SK-N-SH (cell line): ENCODE data around the gene RAB5IF. TPM values are rescaled to one million over a fixed set of nuclear protein-coding genes. Genes with fewer than 3 reads are reported as not detected.

Experiments used
- CTCF ChIA-PET: fragments of 300-600, 350-600 bp; formaldehyde crosslinking; extraction: SDS; loops from one replicate; lab custom pipeline; 2021; lab: Yijun Ruan, JAX
- POLR2A ChIA-PET: fragments of 350-600 bp; sonication (Branson Sonifier 250); formaldehyde crosslinking; extraction: SDS; loops from one replicate; lab custom pipeline; 2020; ENCODE audit warnings: antibody characterized with exemption, inconsistent platforms; lab: Yijun Ruan, JAX
- DNase-seq: peaks from one replicate; pipeline ENCODE4 v3.0.0; 2012
- H2AFZ ChIP-seq: fragments of 200-600 bp; sonication (generic); 2 replicates; pipeline ENCODE4 v1.8.1; 2016; ENCODE audit warnings: antibody characterized with exemption, mild to moderate bottlenecking, low read depth
- H3F3A ChIP-seq: fragments of 200-600 bp; sonication (generic); replicated peaks from 2 replicates; pipeline ENCODE3; 2016; ENCODE audit warnings: antibody characterized with exemption, mild to moderate bottlenecking; ENCODE audit not compliant: insufficient read depth
- H3K27ac ChIP-seq, 2 experiments: fragments of 200-500 bp in 1 of 2; fragments of 200-600 bp in 1 of 2; sonication (Bioruptor generic) in 1 of 2; sonication (generic), shearing (Covaris generic) in 1 of 2; 2 replicates each; pipeline versions ENCODE4 v1.5.1 to v1.6.1; 2014 to 2016; ENCODE audit warnings: low read depth in 2 of 2, inconsistent platforms in 1 of 2, low read length in 1 of 2, mild to moderate bottlenecking in 1 of 2, mixed read lengths in 1 of 2
- H3K27me3 ChIP-seq: fragments of 200-600 bp; sonication (generic), shearing (Covaris generic); 2 replicates; pipeline ENCODE4 v1.6.1; 2016; ENCODE audit warnings: mixed run types; ENCODE audit not compliant: insufficient read depth
- H3K36me3 ChIP-seq, 2 experiments: fragments of 200-500 bp in 1 of 2; fragments of 200-600 bp in 1 of 2; sonication (Bioruptor generic) in 1 of 2; sonication (generic) in 1 of 2; replicated peaks in 1 of 2; 2 replicates each; pipeline versions ENCODE3 to v1.5.1; 2014 to 2016; ENCODE audit warnings: low read length in 1 of 2, mild to moderate bottlenecking in 1 of 2; ENCODE audit not compliant: insufficient read depth in 2 of 2, control insufficient read depth in 1 of 2
- H3K4me1 ChIP-seq, 2 experiments: fragments of 200-500 bp in 1 of 2; fragments of 200-600 bp in 1 of 2; sonication (Bioruptor generic) in 1 of 2; sonication (generic), shearing (Covaris generic) in 1 of 2; 2 replicates each; pipeline versions ENCODE4 v1.5.1 to v1.6.1; 2014 to 2016; ENCODE audit warnings: low read depth in 1 of 2, low read length in 1 of 2, mixed run types in 1 of 2; ENCODE audit not compliant: insufficient read depth in 2 of 2, control insufficient read depth in 1 of 2
- H3K4me2 ChIP-seq: fragments of 200-600 bp; sonication (generic), shearing (Covaris generic); 2 replicates; pipeline ENCODE4 v1.6.1; 2017; ENCODE audit warnings: mixed run types
- H3K4me3 ChIP-seq, 2 experiments: fragments of 200-500 bp in 1 of 2; fragments of 200-600 bp in 1 of 2; sonication (Bioruptor generic) in 1 of 2; sonication (generic), shearing (Covaris generic) in 1 of 2; 2 replicates each; pipeline versions ENCODE4 v1.5.1 to v1.8.1; 2014 to 2016; ENCODE audit warnings: low read depth in 2 of 2, inconsistent platforms in 1 of 2, low read length in 1 of 2, mild to moderate bottlenecking in 1 of 2, mixed read lengths in 1 of 2, moderate library complexity in 1 of 2
- H3K79me2 ChIP-seq: fragments of 200-600 bp; sonication (generic); 2 replicates; pipeline ENCODE4 v1.8.1; 2017; ENCODE audit warnings: mild to moderate bottlenecking; ENCODE audit not compliant: insufficient read depth
- H3K9ac ChIP-seq: fragments of 200-600 bp; sonication (generic); 2 replicates; pipeline ENCODE4 v1.6.1; 2017; ENCODE audit warnings: mixed run types
- H3K9me2 ChIP-seq: fragments of 200-600 bp; sonication (generic); 2 replicates; pipeline ENCODE4 v1.6.1; 2017; ENCODE audit warnings: mixed run types
- H3K9me3 ChIP-seq: fragments of 200-600 bp; sonication (generic); 2 replicates; pipeline ENCODE4 v1.6.1; 2017; ENCODE audit warnings: mixed run types, mild to moderate bottlenecking, moderate library complexity
- H4K20me1 ChIP-seq: fragments of 200-600 bp; sonication (generic); 2 replicates; pipeline ENCODE4 v1.6.1; 2017; ENCODE audit warnings: mild to moderate bottlenecking, mixed run types; ENCODE audit not compliant: insufficient read depth
- CHD2 ChIP-seq: fragments of 150-350 bp; IDR thresholded peaks from 2 replicates; pipeline ENCODE4 v1.6.1; 2018; ENCODE audit warnings: low read length; ENCODE audit not compliant: partially characterized antibody
- ELF1 ChIP-seq: IDR thresholded peaks from 2 replicates; pipeline ENCODE4 v1.4.0; 2012
- EP300 ChIP-seq, 2 experiments: IDR thresholded peaks; 2 replicates each; pipeline versions ENCODE4 v1.4.0 to v1.6.1; 2012; ENCODE audit warnings: borderline replicate concordance in 1 of 2, low read depth in 1 of 2, low read length in 1 of 2
- MAX ChIP-seq: IDR thresholded peaks from 2 replicates; pipeline ENCODE4 v1.4.0; 2012; ENCODE audit warnings: low read depth
- REST ChIP-seq: IDR thresholded peaks from 2 replicates; pipeline ENCODE4 v1.6.1; 2012; ENCODE audit warnings: mild to moderate bottlenecking, low read depth, low read length, moderate library complexity
- RFX5 ChIP-seq: IDR thresholded peaks from 2 replicates; pipeline ENCODE4 v1.6.1; 2012; ENCODE audit warnings: mild to moderate bottlenecking, improper control_type of control experiment, low read length
- TAF1 ChIP-seq: IDR thresholded peaks from 2 replicates; pipeline ENCODE4 v1.6.1; 2012; ENCODE audit warnings: low read depth, mild to moderate bottlenecking, low read length, moderate library complexity, borderline replicate concordance
- TEAD4 ChIP-seq: IDR thresholded peaks from 2 replicates; pipeline ENCODE4 v1.4.0; 2012; ENCODE audit warnings: mild to moderate bottlenecking, borderline replicate concordance; ENCODE audit not compliant: insufficient read depth
- USF1 ChIP-seq: IDR thresholded peaks from 2 replicates; pipeline ENCODE4 v1.4.0; 2012; ENCODE audit warnings: low read depth, borderline replicate concordance
- USF2 ChIP-seq: fragments of 150-350 bp; IDR thresholded peaks from 2 replicates; pipeline ENCODE4 v1.6.1; 2017; ENCODE audit warnings: antibody characterized with exemption, low read length, low read depth, borderline replicate concordance
- WGBS: methylation state at CpG from one replicate; pipeline ENCODE4 v1.1.6; 2017; ENCODE audit warnings: low lambda C conversion rate; 5-methylcytosine and 5-hydroxymethylcytosine counted together
- polyA plus RNA-seq, 3 experiments: library from polyadenylated mRNA; depleted of rRNA; stranded (reverse); fragments of >200 nt; gene quantifications; 2 replicates each; pipeline ENCODE4 v1.2.3, GENCODE V29; 2012
- TF ChIP-seq, protein P1 (sequence below): fragments of 200-600 bp; sonication (generic); IDR thresholded peaks from 2 replicates; pipeline ENCODE4 v1.6.1; 2017; ENCODE audit warnings: antibody characterized with exemption, mild to moderate bottlenecking, moderate library complexity
- TF ChIP-seq, protein P2 (sequence below): IDR thresholded peaks from 2 replicates; pipeline ENCODE4; 2012

RAB5IF gene
- polyA plus RNA-seq, 1 of the 3 experiments (the other 2 are of a cell fraction): 91.1 TPM

DNA sequence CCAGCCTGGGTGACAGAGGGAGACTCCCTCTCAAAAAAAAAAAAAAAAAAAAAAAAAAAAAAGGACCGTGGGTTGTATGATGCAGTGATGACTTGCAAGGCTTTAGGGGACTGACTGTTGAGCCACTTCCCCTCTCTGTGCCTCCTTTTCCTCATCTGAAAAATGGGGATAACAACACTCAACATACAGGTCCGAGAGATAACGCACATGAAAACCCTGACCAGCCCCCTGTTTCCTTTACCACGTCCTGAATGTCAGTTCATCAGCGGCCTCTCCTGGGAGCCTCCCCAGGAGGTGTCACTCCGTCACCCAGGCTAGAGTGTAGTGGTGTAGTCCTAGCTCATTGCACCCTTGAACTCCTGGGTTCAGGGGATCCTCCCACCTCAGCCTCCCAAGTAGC is 36.6 kb downstream of the RAB5IF start:
- Histone ChIP-seq H3K27ac (no peak overlapping the region), H3K36me3 (no peaks in the 10 kb centered on the region), H3F3A (no peaks in the 10 kb centered on the region), H3K4me3 (no peak overlapping the region), H3K79me2 (no peaks in the 10 kb centered on the region), H3K9me3 (no peaks in the 10 kb centered on the region), H2AFZ (no peak overlapping the region), H3K27me3 (no peaks in the 10 kb centered on the region), H3K4me1 (no peaks in the 10 kb centered on the region), H3K9me2 (no peaks in the 10 kb centered on the region), H3K4me2 (no peak overlapping the region), H4K20me1 (no peaks in the 10 kb centered on the region), H3K9ac (no peak overlapping the region)
- CTCF ChIA-PET: no interaction called here
- POLR2A ChIA-PET: no interaction called here
- no peak for DNase-seq
- 83% methylated on average over 6 of the region's 6 CpGs for WGBS
- TF ChIP-seq RFX5 (no peak), USF2 (no peak), MAX (no peak), TAF1 (no peak), TEAD4 (no peak), EP300 (IDR thresholded peaks at IDR 0.05; ENCODE audit: borderline replicate concordance in 1 of 2, low read depth in 1 of 2, low read length in 1 of 2) (no peak), CHD2 (no peak), REST (no peak), USF1 (no peak), ELF1 (no peak)
- TF ChIP-seq, protein P1, sequence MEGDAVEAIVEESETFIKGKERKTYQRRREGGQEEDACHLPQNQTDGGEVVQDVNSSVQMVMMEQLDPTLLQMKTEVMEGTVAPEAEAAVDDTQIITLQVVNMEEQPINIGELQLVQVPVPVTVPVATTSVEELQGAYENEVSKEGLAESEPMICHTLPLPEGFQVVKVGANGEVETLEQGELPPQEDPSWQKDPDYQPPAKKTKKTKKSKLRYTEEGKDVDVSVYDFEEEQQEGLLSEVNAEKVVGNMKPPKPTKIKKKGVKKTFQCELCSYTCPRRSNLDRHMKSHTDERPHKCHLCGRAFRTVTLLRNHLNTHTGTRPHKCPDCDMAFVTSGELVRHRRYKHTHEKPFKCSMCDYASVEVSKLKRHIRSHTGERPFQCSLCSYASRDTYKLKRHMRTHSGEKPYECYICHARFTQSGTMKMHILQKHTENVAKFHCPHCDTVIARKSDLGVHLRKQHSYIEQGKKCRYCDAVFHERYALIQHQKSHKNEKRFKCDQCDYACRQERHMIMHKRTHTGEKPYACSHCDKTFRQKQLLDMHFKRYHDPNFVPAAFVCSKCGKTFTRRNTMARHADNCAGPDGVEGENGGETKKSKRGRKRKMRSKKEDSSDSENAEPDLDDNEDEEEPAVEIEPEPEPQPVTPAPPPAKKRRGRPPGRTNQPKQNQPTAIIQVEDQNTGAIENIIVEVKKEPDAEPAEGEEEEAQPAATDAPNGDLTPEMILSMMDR: no peak
- TF ChIP-seq, protein P2, sequence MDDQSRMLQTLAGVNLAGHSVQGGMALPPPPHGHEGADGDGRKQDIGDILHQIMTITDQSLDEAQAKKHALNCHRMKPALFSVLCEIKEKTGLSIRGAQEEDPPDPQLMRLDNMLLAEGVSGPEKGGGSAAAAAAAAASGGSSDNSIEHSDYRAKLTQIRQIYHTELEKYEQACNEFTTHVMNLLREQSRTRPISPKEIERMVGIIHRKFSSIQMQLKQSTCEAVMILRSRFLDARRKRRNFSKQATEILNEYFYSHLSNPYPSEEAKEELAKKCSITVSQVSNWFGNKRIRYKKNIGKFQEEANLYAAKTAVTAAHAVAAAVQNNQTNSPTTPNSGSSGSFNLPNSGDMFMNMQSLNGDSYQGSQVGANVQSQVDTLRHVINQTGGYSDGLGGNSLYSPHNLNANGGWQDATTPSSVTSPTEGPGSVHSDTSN: no peak
